GM18870 (cell line): ENCODE data around the gene STARD13.

Source experiments
- ATAC-seq: cut with Tn5 transposase; IDR thresholded peaks from one replicate; pipeline ENCODE4 v1.9.1; 2021; ENCODE audit warnings: moderate library complexity; ENCODE audit not compliant: unreplicated experiment

Gene STARD13

GRCh38 chr13:33277037-33277740, 8.4 kb downstream of the STARD13 start:
- ATAC-seq = no peak

- no peak for ATAC-seq
Observed at GRCh38 chr13:33276570-33276969, 9.0 kb downstream of the STARD13 start.

- ATAC-seq = no peak
Observed at GRCh38 chr13:33275916-33276315, 9.6 kb downstream of the STARD13 start.

- no peak for ATAC-seq
Observed at GRCh38 chr13:33274264-33274663, 11.3 kb downstream of the STARD13 start.

GRCh38 chr13:33272531-33273124, 12.9 kb downstream of the STARD13 start:
- ATAC-seq = no peak

- ATAC-seq = no peak
Observed at GRCh38 chr13:33271759-33272158, 13.8 kb downstream of the STARD13 start.

GRCh38 chr13:33270895-33271538, 14.5 kb downstream of the STARD13 start:
- no peak for ATAC-seq

- no peak for ATAC-seq
Observed at GRCh38 chr13:33265607-33266006, 19.9 kb downstream of the STARD13 start.

GRCh38 chr13:33265133-33265532, 20.4 kb downstream of the STARD13 start:
- ATAC-seq = no peak

- no peak for ATAC-seq
Observed at GRCh38 chr13:33264620-33264978, 21.0 kb downstream of the STARD13 start.

GRCh38 chr13:33263976-33264619, 21.5 kb downstream of the STARD13 start:
- ATAC-seq = no peak

- no peak for ATAC-seq
Observed at GRCh38 chr13:33263484-33263883, 22.1 kb downstream of the STARD13 start.

- no peak for ATAC-seq
Observed at GRCh38 chr13:33262997-33263396, 22.6 kb downstream of the STARD13 start.

GRCh38 chr13:33262594-33262993, 23.0 kb downstream of the STARD13 start:
- ATAC-seq = no peak

- no peak for ATAC-seq
Observed at GRCh38 chr13:33262062-33262487, 23.5 kb downstream of the STARD13 start.

GRCh38 chr13:33261387-33262061, 24.0 kb downstream of the STARD13 start:
- ATAC-seq = no peak

GRCh38 chr13:33260168-33261098, 25.1 kb downstream of the STARD13 start:
- no peak for ATAC-seq

GRCh38 chr13:33259296-33259695, 26.3 kb downstream of the STARD13 start:
- ATAC-seq = no peak

- ATAC-seq = no peak
Observed at GRCh38 chr13:33258808-33259193, 26.8 kb downstream of the STARD13 start.
